ENCODE measurements around the gene FBLN5.

The FBLN5 gene

GRCh38 chr14:91891721-91892220 is 55.7 kb downstream of the FBLN5 start:
- Mint-ChIP-seq H3K27ac (no peak overlapping the region), H3K27me3 (peaks cover 4% of the 10 kb centered on the region), H3K4me1 (peaks cover 56% of the 10 kb centered on the region), H3K36me3 (peaks cover 1% of the 10 kb centered on the region), H3K4me3 (no peak overlapping the region), H3K9me3 (no peaks in the 10 kb centered on the region)
- no peak for DNase-seq
- CTCF ChIA-PET = interaction anchor here (0.8 to 2.2 kb wide), 5 partner anchors 13 to 177 kb away, joined by 3 to 7 read pairs (median 3); partner anchors contain the start of gene TC2N

GRCh38 chr14:91891101-91891500 is 56.4 kb downstream of the FBLN5 start:
- CTCF ChIA-PET = interaction anchor here (1.0 to 2.0 kb wide), 3 partner anchors 12 to 241 kb away, joined by 3 to 5 read pairs (median 3); no protein-coding TSS in a partner anchor
- Mint-ChIP-seq H3K9me3 (no peaks in the 10 kb centered on the region), H3K27ac (no peak overlapping the region)

GRCh38 chr14:91890291-91890749 is 57.2 kb downstream of the FBLN5 start:
- DNase-seq = no peak
- Mint-ChIP-seq H3K9me3 (no peaks in the 10 kb centered on the region), H3K4me3 (no peak overlapping the region), H3K27ac (peak overlapping the region; percentile 78), H3K4me1 (peaks cover 56% of the 10 kb centered on the region), H3K36me3 (peaks cover 1% of the 10 kb centered on the region), H3K27me3 (peaks cover 4% of the 10 kb centered on the region)
- CTCF ChIA-PET = interaction anchor here (1.0 to 2.0 kb wide), 3 partner anchors 11 to 240 kb away, joined by 3 to 5 read pairs (median 3); no protein-coding TSS in a partner anchor

More at GRCh38 chr14:91891101-91891500, 56.4 kb downstream of the FBLN5 start:
- Mint-ChIP-seq H3K4me1 (peaks cover 56% of the 10 kb centered on the region), H3K27me3 (peaks cover 4% of the 10 kb centered on the region), H3K36me3 (peaks cover 1% of the 10 kb centered on the region), H3K4me3 (no peak overlapping the region)
- no peak for DNase-seq

- DNase-seq = no peak
- Mint-ChIP-seq H3K27ac (peak overlapping the region; percentile 78), H3K9me3 (no peaks in the 10 kb centered on the region), H3K36me3 (peaks cover 1% of the 10 kb centered on the region), H3K4me3 (no peak overlapping the region), H3K4me1 (peaks cover 53% of the 10 kb centered on the region), H3K27me3 (peaks cover 4% of the 10 kb centered on the region)
- CTCF ChIA-PET = interaction anchor here (2.0 kb wide), 1 partner anchor 10 kb away, joined by 5 read pairs; no protein-coding TSS in a partner anchor
Measured at GRCh38 chr14:91889477-91890211, 57.9 kb downstream of the FBLN5 start.

- Mint-ChIP-seq H3K27me3 (peaks cover 4% of the 10 kb centered on the region), H3K27ac (no peak overlapping the region), H3K4me1 (peaks cover 50% of the 10 kb centered on the region), H3K36me3 (peaks cover 1% of the 10 kb centered on the region), H3K9me3 (no peaks in the 10 kb centered on the region), H3K4me3 (no peak overlapping the region)
- CTCF ChIA-PET = interaction anchor here (2.0 kb wide), 1 partner anchor 11 kb away, joined by 5 read pairs; no protein-coding TSS in a partner anchor
- no peak for DNase-seq
Measured at GRCh38 chr14:91888641-91889476, 58.6 kb downstream of the FBLN5 start.

GRCh38 chr14:91886961-91887360 is 60.5 kb downstream of the FBLN5 start:
- no peak overlapping the region for H3K4me3 Mint-ChIP-seq
- H3K9me3 Mint-ChIP-seq = no peaks in the 10 kb centered on the region
- peaks cover 31% of the 10 kb centered on the region for H3K4me1 Mint-ChIP-seq
- no peak for DNase-seq
- peaks cover 1% of the 10 kb centered on the region for H3K36me3 Mint-ChIP-seq
- H3K27me3 Mint-ChIP-seq = no peaks in the 10 kb centered on the region
- CTCF ChIA-PET = no interaction called here
- no peak overlapping the region for H3K27ac Mint-ChIP-seq

DNA sequence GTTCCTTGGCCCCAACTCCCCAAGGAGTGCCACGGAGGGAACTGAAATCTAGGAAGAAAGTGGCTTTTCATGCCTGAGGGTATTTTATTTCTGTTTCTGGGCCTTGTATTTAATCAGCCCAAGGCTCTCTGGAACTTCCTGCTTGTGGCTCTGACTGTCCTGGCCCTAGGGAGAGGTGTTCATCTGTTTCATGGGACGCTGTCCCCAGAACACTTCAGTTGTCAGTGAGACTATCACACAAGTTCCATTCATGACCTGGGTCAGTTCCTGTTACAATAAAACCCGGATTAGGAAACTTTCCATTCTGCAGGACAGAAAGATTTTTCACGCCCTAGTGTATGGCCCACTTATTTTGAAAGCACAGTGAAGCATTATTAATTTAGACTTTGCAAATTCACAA is 61.7 kb downstream of the FBLN5 start:
- Mint-ChIP-seq H3K36me3 (peaks cover 2% of the 10 kb centered on the region), H3K9me3 (no peaks in the 10 kb centered on the region), H3K4me1 (peaks cover 28% of the 10 kb centered on the region), H3K27me3 (no peaks in the 10 kb centered on the region), H3K4me3 (no peak overlapping the region), H3K27ac (no peak overlapping the region)
- DNase-seq = no peak
- CTCF ChIA-PET = no interaction called here

DNA sequence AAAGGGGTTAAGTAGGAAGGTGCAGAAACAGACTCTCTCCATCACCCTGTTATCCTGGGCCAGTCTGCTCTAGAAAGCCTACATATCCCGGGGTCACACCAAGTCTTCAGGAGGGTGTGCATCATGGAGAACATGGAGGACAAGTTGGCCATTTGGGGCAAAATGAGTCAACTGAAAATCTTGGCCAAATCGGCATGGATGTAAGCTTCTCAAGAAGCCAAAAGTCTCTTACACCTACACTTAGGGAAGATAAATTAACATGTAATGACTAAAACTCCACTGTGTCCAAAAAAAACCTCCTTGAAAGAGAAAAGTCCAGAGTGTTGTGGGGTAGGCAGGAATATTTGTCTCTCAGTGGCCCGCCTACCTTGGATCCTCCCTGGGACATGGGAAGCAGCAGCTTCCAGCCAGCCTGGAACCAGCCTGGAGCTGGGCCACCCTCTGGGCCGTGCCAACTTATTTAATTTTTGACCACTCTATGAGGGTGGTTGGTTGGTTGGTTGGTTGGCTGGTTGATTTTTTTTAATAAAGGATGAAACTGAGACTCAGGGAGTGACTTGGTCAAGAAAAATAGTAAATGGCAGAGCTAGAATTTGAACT is 62.3 kb downstream of the FBLN5 start:
- Mint-ChIP-seq H3K36me3 (peaks cover 1% of the 10 kb centered on the region), H3K4me3 (no peak overlapping the region), H3K4me1 (peaks cover 28% of the 10 kb centered on the region), H3K27ac (no peak overlapping the region), H3K27me3 (no peaks in the 10 kb centered on the region), H3K9me3 (no peaks in the 10 kb centered on the region)
- CTCF ChIA-PET = no interaction called here
- DNase-seq = no peak

- Mint-ChIP-seq H3K4me1 (peaks cover 28% of the 10 kb centered on the region), H3K4me3 (no peak overlapping the region)
- CTCF ChIA-PET = interaction anchor here (0.9 kb wide), 1 partner anchor 10 kb away, joined by 3 read pairs; no protein-coding TSS in a partner anchor
Measured at GRCh38 chr14:91884664-91885063, 62.8 kb downstream of the FBLN5 start.

DNA sequence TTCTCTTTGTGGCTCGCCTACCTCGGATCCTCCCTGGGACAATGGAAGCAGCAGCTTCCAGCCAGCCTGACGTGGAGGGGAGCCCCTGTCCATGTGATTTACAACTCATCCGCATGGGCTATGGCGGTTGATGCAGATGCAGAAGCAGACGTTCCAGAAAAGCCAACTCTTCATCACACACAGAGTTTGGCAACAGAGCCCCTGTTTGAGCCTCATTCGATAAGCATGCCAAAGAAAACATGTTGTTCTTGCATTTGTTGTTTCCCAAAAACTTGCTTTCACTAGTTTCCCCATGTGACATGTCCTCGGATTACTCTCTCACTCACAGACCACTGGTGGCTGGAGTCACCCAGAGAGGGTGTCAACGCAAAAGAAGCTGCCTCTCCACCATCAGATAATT is 63.7 kb downstream of the FBLN5 start:
- CTCF ChIA-PET = interaction anchor here (0.9 kb wide), 1 partner anchor 9 kb away, joined by 3 read pairs; no protein-coding TSS in a partner anchor
- Mint-ChIP-seq H3K4me1 (peaks cover 28% of the 10 kb centered on the region), H3K27me3 (no peaks in the 10 kb centered on the region), H3K9me3 (no peaks in the 10 kb centered on the region), H3K27ac (no peak overlapping the region), H3K36me3 (peaks cover 1% of the 10 kb centered on the region), H3K4me3 (no peak overlapping the region)
- DNase-seq = no peak

More at GRCh38 chr14:91884664-91885063, 62.8 kb downstream of the FBLN5 start:
- no peak for DNase-seq
- Mint-ChIP-seq H3K27me3 (no peaks in the 10 kb centered on the region), H3K36me3 (peaks cover 1% of the 10 kb centered on the region), H3K27ac (no peak overlapping the region), H3K9me3 (no peaks in the 10 kb centered on the region)

DNA sequence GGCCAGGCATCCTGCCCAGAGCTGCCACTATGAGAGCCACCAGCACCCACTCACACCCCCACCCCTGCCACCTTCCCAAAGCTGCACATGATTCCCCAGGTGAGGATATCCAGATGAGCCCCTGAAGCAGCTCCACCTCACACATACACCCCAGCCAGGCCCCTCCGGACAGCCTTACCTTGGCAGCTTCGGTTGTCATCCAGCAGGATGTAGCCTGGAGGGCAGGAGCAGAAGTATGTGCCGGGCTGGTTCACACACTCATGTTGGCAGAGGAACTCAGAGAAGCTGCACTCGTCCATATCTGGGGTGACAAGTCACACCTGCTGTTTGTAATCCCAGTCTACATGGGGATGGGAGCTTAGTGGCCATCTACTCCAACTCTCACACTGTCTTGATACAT is 64.7 kb downstream of the FBLN5 start:
- no peak overlapping the region for H3K4me3 Mint-ChIP-seq
- peaks cover 2% of the 10 kb centered on the region for H3K36me3 Mint-ChIP-seq
- peaks cover 35% of the 10 kb centered on the region for H3K4me1 Mint-ChIP-seq
- CTCF ChIA-PET = interaction anchor here (1.6 kb wide), 1 partner anchor 233 kb away, joined by 3 read pairs; no protein-coding TSS in a partner anchor
- peaks cover 3% of the 10 kb centered on the region for H3K9me3 Mint-ChIP-seq
- no peak for DNase-seq
- no peak overlapping the region for H3K27ac Mint-ChIP-seq
- no peaks in the 10 kb centered on the region for H3K27me3 Mint-ChIP-seq

DNA sequence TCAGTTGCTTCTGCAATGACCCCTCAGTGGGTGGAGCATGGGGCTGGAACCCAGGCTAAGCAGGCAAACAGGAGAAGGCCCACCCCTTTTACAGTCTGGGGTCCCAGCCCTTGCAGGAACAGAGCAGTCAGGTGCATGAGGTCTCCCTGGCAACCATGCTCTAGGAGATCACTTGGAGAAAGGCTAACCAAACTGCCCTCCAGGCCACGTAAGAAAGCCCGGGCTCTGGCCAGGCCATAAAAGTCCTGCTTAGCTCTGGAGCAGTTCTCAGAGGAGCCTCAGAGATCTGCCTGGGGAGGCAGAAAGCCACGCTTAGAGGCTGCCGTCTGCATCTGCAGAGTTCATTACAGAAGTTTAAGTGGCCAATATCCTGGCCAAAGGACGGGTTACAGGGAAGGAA is 65.1 kb downstream of the FBLN5 start:
- DNase-seq = no peak
- Mint-ChIP-seq H3K27me3 (no peaks in the 10 kb centered on the region), H3K4me3 (no peak overlapping the region), H3K27ac (no peak overlapping the region), H3K4me1 (peaks cover 39% of the 10 kb centered on the region), H3K36me3 (peaks cover 2% of the 10 kb centered on the region), H3K9me3 (peaks cover 3% of the 10 kb centered on the region)
- CTCF ChIA-PET = interaction anchor here (1.6 kb wide), 1 partner anchor 233 kb away, joined by 3 read pairs; no protein-coding TSS in a partner anchor

DNA sequence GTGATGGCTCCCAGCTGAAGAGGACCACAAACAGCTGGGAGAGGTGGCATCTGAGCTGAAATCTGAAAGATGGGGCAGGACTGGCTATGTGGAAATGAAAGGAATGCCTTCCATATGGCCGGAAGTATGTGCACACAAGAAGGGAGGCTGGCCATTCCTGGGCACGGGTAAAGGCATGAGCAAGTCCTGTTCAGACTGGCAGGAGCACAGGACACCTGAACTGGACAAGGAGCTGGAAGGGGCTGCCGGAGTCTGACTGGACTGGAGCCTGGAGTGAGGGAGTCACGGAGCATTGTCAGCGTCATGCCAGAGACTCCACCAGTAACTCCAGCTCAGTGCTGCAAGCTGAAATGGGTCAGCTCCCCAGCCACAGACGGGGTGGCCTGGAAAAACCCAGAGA is 68.3 kb downstream of the FBLN5 start:
- DNase-seq = no peak
- CTCF ChIA-PET = interaction anchor here (0.8 to 1.0 kb wide), 3 partner anchors 12 to 24 kb away, joined by 3 to 4 read pairs (median 3); no protein-coding TSS in a partner anchor
- Mint-ChIP-seq H3K36me3 (peaks cover 2% of the 10 kb centered on the region), H3K27me3 (no peaks in the 10 kb centered on the region), H3K9me3 (peaks cover 3% of the 10 kb centered on the region), H3K4me1 (peaks cover 70% of the 10 kb centered on the region), H3K27ac (no peak overlapping the region), H3K4me3 (no peak overlapping the region)

Measured in activated naive CD4-positive, alpha-beta T cell treated with anti-CD3 and anti-CD28 coated beads, Interleukin-2, amount 10 ng/mL, durations not matched to agents 7 days and 5 days (primary cell).